Osteoblast (primary cell): ENCODE data around the gene MYH14. TPM values are rescaled to one million over a fixed set of nuclear protein-coding genes. Genes with fewer than 3 reads are reported as not detected.

Experiments
- DNase-seq: peaks from one replicate; pipeline ENCODE4 v3.0.0; 2011; ENCODE audit warnings: low spot score, mixed read lengths; ENCODE audit not compliant: insufficient read length; ENCODE audit errors: missing footprints
- H2AFZ ChIP-seq: 2 replicates; pipeline ENCODE4 v1.6.0; 2011; ENCODE audit warnings: mild to moderate bottlenecking, low read length
- H3K27ac ChIP-seq: 2 replicates; pipeline ENCODE4 v1.5.1; 2011; ENCODE audit warnings: mild to moderate bottlenecking, low read depth, low read length, moderate library complexity
- H3K27me3 ChIP-seq: 2 replicates; pipeline ENCODE4 v1.6.0; 2012; ENCODE audit warnings: mild to moderate bottlenecking, control low read depth, inconsistent platforms, low read length, moderate library complexity; ENCODE audit not compliant: insufficient read depth
- H3K36me3 ChIP-seq: 2 replicates; pipeline ENCODE4 v1.5.1; 2011; ENCODE audit warnings: mild to moderate bottlenecking, low read length, control low read depth, moderate library complexity; ENCODE audit not compliant: insufficient read depth
- H3K4me1 ChIP-seq: 2 replicates; pipeline ENCODE4 v1.5.1; 2011; ENCODE audit warnings: mild to moderate bottlenecking, low read length, control low read depth, moderate library complexity; ENCODE audit not compliant: insufficient read depth
- H3K4me2 ChIP-seq: 2 replicates; pipeline ENCODE4 v1.6.0; 2011; ENCODE audit warnings: mild to moderate bottlenecking, low read length; ENCODE audit not compliant: insufficient read depth
- H3K4me3 ChIP-seq: fragments of 200-600 bp; sonication (generic); 3 replicates; pipeline ENCODE4 v1.5.1; 2012; ENCODE audit warnings: mild to moderate bottlenecking, low read length, inconsistent platforms; ENCODE audit not compliant: insufficient read depth
- H3K79me2 ChIP-seq: 2 replicates; pipeline ENCODE4 v1.6.0; 2012; ENCODE audit warnings: mild to moderate bottlenecking, low read length, control low read depth, inconsistent platforms; ENCODE audit not compliant: insufficient read depth
- H3K9me3 ChIP-seq: 2 replicates; pipeline ENCODE4 v1.5.1; 2011; ENCODE audit warnings: low read depth, low read length, control low read depth
- H4K20me1 ChIP-seq: 2 replicates; pipeline ENCODE4 v1.6.0; 2012; ENCODE audit warnings: mild to moderate bottlenecking, low read length, control low read depth; ENCODE audit not compliant: insufficient read depth
- total RNA-seq: library from RNA; depleted of rRNA; stranded (reverse); fragments of >200 nt; gene quantifications from 2 replicates; pipeline ENCODE4 v1.2.3, GENCODE V29; 2012
- TF ChIP-seq, protein P1 (sequence below): IDR thresholded peaks from 2 replicates; pipeline ENCODE4 v1.5.1; 2011; ENCODE audit warnings: mild to moderate bottlenecking, low read depth, low read length, moderate library complexity; ENCODE audit errors: extremely low read depth

The MYH14 gene
- total RNA-seq, 1 donor = not detected

DNA sequence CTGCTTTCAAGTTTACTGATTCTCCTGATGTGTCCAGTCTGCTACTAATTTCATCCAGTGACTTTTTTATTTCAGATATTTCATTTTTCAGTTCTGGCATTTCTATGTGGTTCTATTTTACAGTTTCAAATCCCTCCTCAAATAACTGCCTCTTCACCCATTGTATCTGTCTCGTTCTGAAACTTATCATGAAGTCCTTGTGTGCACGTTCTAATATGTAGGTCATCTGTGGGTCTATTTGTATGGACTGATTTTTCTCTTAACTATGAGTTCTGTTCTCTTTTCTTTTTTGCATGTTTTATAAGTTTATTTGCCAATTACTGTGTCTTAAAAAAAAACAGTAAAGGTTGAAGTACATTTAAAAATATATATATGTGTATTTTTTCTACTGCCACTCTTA lies 82.4 kb downstream of the MYH14 start:
- no peaks in the 10 kb centered on the region for H3K4me1 ChIP-seq
- H3K9me3 ChIP-seq = no peaks in the 10 kb centered on the region
- TF ChIP-seq, protein P1, sequence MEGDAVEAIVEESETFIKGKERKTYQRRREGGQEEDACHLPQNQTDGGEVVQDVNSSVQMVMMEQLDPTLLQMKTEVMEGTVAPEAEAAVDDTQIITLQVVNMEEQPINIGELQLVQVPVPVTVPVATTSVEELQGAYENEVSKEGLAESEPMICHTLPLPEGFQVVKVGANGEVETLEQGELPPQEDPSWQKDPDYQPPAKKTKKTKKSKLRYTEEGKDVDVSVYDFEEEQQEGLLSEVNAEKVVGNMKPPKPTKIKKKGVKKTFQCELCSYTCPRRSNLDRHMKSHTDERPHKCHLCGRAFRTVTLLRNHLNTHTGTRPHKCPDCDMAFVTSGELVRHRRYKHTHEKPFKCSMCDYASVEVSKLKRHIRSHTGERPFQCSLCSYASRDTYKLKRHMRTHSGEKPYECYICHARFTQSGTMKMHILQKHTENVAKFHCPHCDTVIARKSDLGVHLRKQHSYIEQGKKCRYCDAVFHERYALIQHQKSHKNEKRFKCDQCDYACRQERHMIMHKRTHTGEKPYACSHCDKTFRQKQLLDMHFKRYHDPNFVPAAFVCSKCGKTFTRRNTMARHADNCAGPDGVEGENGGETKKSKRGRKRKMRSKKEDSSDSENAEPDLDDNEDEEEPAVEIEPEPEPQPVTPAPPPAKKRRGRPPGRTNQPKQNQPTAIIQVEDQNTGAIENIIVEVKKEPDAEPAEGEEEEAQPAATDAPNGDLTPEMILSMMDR = no peak
- no peak overlapping the region for H3K27ac ChIP-seq
- no peaks in the 10 kb centered on the region for H3K27me3 ChIP-seq
- no peaks in the 10 kb centered on the region for H3K36me3 ChIP-seq
- H3K79me2 ChIP-seq = no peaks in the 10 kb centered on the region
- no peak overlapping the region for H3K4me3 ChIP-seq
- H2AFZ ChIP-seq = no peak overlapping the region
- no peak overlapping the region for H3K4me2 ChIP-seq
- H4K20me1 ChIP-seq = no peaks in the 10 kb centered on the region
- no peak for DNase-seq

DNA sequence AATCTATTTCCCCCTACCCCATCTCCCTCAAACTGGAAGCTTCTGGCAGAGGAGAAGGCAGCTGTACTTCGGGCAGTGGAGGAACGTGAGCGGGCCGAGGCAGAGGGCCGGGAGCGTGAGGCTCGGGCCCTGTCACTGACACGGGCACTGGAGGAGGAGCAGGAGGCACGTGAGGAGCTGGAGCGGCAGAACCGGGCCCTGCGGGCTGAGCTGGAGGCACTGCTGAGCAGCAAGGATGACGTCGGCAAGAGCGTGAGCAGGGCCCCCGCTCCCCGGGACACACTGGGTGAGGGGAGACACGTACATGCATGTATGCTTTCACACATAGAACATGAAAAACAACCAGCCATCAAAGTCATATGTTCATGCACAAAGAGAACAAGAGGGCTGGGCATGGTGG lies 83.0 kb downstream of the MYH14 start:
- Histone ChIP-seq H3K79me2 (no peaks in the 10 kb centered on the region), H2AFZ (no peak overlapping the region), H3K27me3 (no peaks in the 10 kb centered on the region), H3K9me3 (no peaks in the 10 kb centered on the region), H4K20me1 (no peaks in the 10 kb centered on the region), H3K4me3 (no peak overlapping the region), H3K4me1 (no peaks in the 10 kb centered on the region), H3K4me2 (no peak overlapping the region), H3K27ac (no peak overlapping the region), H3K36me3 (no peaks in the 10 kb centered on the region)
- TF ChIP-seq, protein P1 = no peak
- no peak for DNase-seq

DNA sequence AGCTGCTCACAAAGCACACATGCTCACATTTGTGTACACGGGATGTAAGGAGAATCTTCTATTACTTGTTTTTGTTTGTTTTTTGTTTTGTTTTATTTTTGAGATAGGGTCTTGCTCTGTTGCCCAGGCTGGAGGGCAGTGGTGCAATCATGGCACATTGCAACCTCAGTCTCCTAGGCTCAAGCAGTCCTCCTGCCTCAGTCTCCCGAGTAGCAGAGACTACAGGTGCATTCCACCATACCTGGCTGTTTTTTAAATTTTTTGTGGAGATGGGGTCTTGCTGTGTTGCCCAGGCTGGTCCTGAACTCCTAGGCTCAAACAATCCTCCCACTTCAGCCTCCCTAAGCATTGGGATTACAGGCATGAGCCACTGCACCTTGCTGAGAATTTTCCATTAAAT lies 83.9 kb downstream of the MYH14 start:
- no peaks in the 10 kb centered on the region for H4K20me1 ChIP-seq
- no peak overlapping the region for H3K27ac ChIP-seq
- no peak overlapping the region for H3K4me2 ChIP-seq
- H3K9me3 ChIP-seq = no peaks in the 10 kb centered on the region
- H3K4me3 ChIP-seq = no peak overlapping the region
- H3K79me2 ChIP-seq = no peaks in the 10 kb centered on the region
- H3K27me3 ChIP-seq = no peaks in the 10 kb centered on the region
- no peaks in the 10 kb centered on the region for H3K4me1 ChIP-seq
- no peaks in the 10 kb centered on the region for H3K36me3 ChIP-seq
- H2AFZ ChIP-seq = no peak overlapping the region
- DNase-seq = no peak
- TF ChIP-seq, protein P1 = no peak

DNA sequence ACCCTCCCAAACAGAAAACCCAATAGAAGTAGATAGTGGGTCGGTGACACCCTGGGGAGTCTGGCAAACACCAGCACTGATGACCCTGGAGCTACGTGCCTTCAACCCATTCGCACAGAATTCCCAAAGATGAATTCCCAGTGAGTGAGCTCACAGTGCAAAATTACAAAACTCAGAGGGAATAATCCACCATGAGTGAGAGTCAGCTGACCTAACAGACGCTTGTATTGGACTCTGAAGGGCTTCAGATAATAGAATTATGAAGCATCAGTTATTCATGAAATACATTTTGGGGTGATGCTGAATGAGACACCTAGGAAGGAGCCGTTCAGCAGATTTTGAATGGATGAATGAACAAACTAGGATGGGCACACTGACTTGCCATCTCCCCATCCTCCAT lies 85.5 kb downstream of the MYH14 start:
- Histone ChIP-seq H3K4me3 (no peak overlapping the region), H2AFZ (no peak overlapping the region), H3K27ac (no peak overlapping the region), H3K9me3 (no peaks in the 10 kb centered on the region), H3K79me2 (no peaks in the 10 kb centered on the region), H3K27me3 (no peaks in the 10 kb centered on the region), H4K20me1 (no peaks in the 10 kb centered on the region), H3K4me2 (no peak overlapping the region), H3K36me3 (no peaks in the 10 kb centered on the region), H3K4me1 (no peaks in the 10 kb centered on the region)
- TF ChIP-seq, protein P1 = no peak
- no peak for DNase-seq
